Lung (tissue), 12 donors: Measurements from ENCODE around the gene COA1. TPM values are rescaled to one million over a fixed set of nuclear protein-coding genes. Genes with fewer than 3 reads are reported as not detected.
A peak's percentile ranks its signal among the peaks of the same experiment; 100 is the strongest.

Experiments used
- ATAC-seq: fragments of 200-7000 bp; cut with Tn5 transposase; one replicate; pipeline ENCODE4 v1.9.1; 2020; ENCODE audit warnings: moderate number of reproducible peaks; ENCODE audit not compliant: insufficient read depth, low FRiP score
- DNase-seq, 3 donors: peaks; one replicate each; pipeline ENCODE4 v3.0.0-alpha.2; 2013 to 2017
- H3K27ac ChIP-seq, 2 donors: one replicate each; pipeline ENCODE4 v1.5.1; 2013; ENCODE audit warnings: mild to moderate bottlenecking in 2 of 2, moderate library complexity in 2 of 2, control low read depth in 1 of 2, inconsistent platforms in 1 of 2, low read depth in 1 of 2, low read length in 1 of 2
- H3K27me3 ChIP-seq, 3 donors: one replicate each; pipeline ENCODE4 v1.5.1; 2013; ENCODE audit warnings: low read length in 2 of 3; ENCODE audit not compliant: control insufficient read depth in 3 of 3, insufficient read depth in 3 of 3
- H3K36me3 ChIP-seq, 4 donors: one replicate each; pipeline ENCODE4 v1.5.1; 2013; ENCODE audit warnings: low read length in 4 of 4, mild to moderate bottlenecking in 1 of 4, moderate library complexity in 1 of 4; ENCODE audit not compliant: control insufficient read depth in 4 of 4, insufficient read depth in 4 of 4
- H3K4me1 ChIP-seq, 5 donors: one replicate each; pipeline ENCODE4 v1.5.1; 2013; ENCODE audit warnings: low read length in 5 of 5, mild to moderate bottlenecking in 2 of 5, moderate library complexity in 1 of 5; ENCODE audit not compliant: control insufficient read depth in 5 of 5, insufficient read depth in 5 of 5
- H3K4me3 ChIP-seq: one replicate; pipeline ENCODE4 v1.5.1; 2013; ENCODE audit warnings: mild to moderate bottlenecking, control low read depth, moderate library complexity
- H3K9ac ChIP-seq, 2 donors: one replicate each; pipeline ENCODE4 v1.5.1; 2013; ENCODE audit warnings: low read length in 2 of 2, control low read depth in 1 of 2; ENCODE audit not compliant: insufficient read depth in 1 of 2
- H3K9me3 ChIP-seq, 4 donors: one replicate each; pipeline ENCODE4 v1.5.1; 2013; ENCODE audit warnings: low read length in 3 of 4, mild to moderate bottlenecking in 1 of 4, moderate library complexity in 1 of 4; ENCODE audit not compliant: control insufficient read depth in 4 of 4, insufficient read depth in 3 of 4
- WGBS, 2 donors: extraction: QIAGEN DNeasy Blood & Tissue Kit; methylation state at CpG; one replicate each; pipeline ENCODE4 v1.1.7; 2013; 5-methylcytosine and 5-hydroxymethylcytosine counted together
- polyA plus RNA-seq, 2 donors: library from polyadenylated mRNA; stranded (reverse); fragments of 200-250 nt; gene quantifications; one replicate each; pipeline ENCODE4 v1.2.1, GENCODE V29; 2013
- total RNA-seq, 2 donors: library from RNA; depleted of rRNA in 1 of 2; stranded (reverse); fragments of >200 nt in 1 of 2; gene quantifications; one replicate each; pipeline ENCODE4 v1.2.1, GENCODE V29; 2014 to 2021
- TF ChIP-seq, protein P1 (sequence below): IDR thresholded peaks from 2 replicates; pipeline ENCODE4 v1.5.1; 2012; ENCODE audit warnings: mild to moderate bottlenecking; ENCODE audit errors: control extremely low read depth, extremely low read depth
- donor health status: control.
- donor health status: control.
- donor health status: Bipolar disorder and iron deficiency.
- donor health status: healthy.
- donor health status: DM: yes; HTN: yes; CAD: no.

The COA1 gene
- total and polyA plus RNA-seq, 4 donors = 35.0 to 92.1 (median 42.6) TPM

DNA sequence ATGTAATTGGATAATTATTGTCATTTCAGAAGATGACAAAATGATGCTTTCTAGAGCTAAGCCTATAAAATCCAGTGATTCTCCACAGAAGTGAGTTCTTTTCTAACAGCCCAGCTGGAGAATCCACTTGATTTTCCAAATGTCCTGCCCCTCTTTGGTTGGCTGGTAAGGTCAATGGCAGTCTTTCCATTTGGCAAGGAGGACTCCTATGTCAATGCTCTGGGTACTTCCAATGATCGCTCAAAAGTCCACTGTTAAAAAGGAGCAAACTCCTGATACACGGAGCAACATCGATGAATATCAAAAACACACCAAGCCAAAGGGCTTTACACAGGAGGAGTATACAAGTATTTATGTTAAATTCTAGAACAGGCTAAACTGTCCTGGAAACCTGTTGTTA, 88.6 kb downstream of the COA1 start:
- TF ChIP-seq, protein P1, sequence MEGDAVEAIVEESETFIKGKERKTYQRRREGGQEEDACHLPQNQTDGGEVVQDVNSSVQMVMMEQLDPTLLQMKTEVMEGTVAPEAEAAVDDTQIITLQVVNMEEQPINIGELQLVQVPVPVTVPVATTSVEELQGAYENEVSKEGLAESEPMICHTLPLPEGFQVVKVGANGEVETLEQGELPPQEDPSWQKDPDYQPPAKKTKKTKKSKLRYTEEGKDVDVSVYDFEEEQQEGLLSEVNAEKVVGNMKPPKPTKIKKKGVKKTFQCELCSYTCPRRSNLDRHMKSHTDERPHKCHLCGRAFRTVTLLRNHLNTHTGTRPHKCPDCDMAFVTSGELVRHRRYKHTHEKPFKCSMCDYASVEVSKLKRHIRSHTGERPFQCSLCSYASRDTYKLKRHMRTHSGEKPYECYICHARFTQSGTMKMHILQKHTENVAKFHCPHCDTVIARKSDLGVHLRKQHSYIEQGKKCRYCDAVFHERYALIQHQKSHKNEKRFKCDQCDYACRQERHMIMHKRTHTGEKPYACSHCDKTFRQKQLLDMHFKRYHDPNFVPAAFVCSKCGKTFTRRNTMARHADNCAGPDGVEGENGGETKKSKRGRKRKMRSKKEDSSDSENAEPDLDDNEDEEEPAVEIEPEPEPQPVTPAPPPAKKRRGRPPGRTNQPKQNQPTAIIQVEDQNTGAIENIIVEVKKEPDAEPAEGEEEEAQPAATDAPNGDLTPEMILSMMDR = no peak

DNA sequence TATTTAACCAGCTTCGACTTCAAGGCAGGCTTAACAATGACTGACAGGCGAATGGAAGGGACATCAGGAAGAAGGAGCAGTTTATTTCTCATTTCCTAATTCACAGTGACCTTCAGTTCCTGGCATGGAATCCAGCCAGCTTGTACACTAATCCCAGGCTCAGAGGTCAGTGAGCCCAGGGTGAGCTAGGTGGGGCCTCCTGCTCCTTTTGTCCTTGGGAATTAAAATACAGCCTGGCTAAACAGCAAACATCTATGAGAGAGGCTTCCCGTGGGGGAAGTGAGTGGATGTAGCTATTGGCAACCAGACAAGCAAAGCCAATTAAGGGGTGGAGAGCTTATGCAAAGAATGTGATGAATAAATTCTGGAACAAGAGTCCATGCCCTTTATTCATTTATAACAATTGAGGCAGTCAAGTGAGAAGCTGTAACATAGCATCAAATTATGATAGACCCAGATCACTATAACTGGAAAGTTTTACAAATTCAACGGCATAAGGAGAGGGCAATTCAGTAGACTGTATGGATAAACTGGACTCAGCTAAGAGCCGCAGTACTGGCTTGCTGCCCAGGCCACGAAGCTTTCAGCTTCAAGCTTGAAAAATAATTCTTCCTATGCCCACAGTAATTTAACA, 89.3 kb downstream of the COA1 start:
- no peak overlapping the region for H3K4me3 ChIP-seq
- DNase-seq (peak; percentile 72 to 89 (median 88)), ATAC-seq (peak; percentile 31)
- no peaks in the 10 kb centered on the region for H3K9me3 ChIP-seq
- H3K36me3 ChIP-seq = peaks cover 14 to 40% (median 28%) of the 10 kb centered on the region in 4 donors
- WGBS, 2 donors = 39 to 61% methylated on average over 6 of the region's 6 CpGs
- TF ChIP-seq, protein P1 = no peak
- H3K4me1 ChIP-seq = peaks cover 12 to 20% (median 14%) of the 10 kb centered on the region in 5 donors
- H3K27me3 ChIP-seq = no peaks in the 10 kb centered on the region
- peak overlapping the region in 1 of 2 donors; percentile 64 for H3K9ac ChIP-seq
- peak overlapping the region; percentile 65 to 84 for H3K27ac ChIP-seq

More for the DNA sequence above, 88.6 kb downstream of the COA1 start:
- H3K9ac ChIP-seq = peak overlapping the region in 1 of 2 donors; percentile 64
- ATAC-seq = no peak
- 96 to 99% methylated on average over 3 of the region's 3 CpGs for WGBS, 2 donors
- H3K4me3 ChIP-seq = no peak overlapping the region
- H3K27me3 ChIP-seq = no peaks in the 10 kb centered on the region
- peaks cover 12 to 20% (median 15%) of the 10 kb centered on the region in 5 donors for H3K4me1 ChIP-seq
- DNase-seq = no peak
- H3K36me3 ChIP-seq = peaks cover 14 to 38% (median 27%) of the 10 kb centered on the region in 4 donors
- no peaks in the 10 kb centered on the region for H3K9me3 ChIP-seq
- H3K27ac ChIP-seq = peak overlapping the region; percentile 65 to 84

DNA sequence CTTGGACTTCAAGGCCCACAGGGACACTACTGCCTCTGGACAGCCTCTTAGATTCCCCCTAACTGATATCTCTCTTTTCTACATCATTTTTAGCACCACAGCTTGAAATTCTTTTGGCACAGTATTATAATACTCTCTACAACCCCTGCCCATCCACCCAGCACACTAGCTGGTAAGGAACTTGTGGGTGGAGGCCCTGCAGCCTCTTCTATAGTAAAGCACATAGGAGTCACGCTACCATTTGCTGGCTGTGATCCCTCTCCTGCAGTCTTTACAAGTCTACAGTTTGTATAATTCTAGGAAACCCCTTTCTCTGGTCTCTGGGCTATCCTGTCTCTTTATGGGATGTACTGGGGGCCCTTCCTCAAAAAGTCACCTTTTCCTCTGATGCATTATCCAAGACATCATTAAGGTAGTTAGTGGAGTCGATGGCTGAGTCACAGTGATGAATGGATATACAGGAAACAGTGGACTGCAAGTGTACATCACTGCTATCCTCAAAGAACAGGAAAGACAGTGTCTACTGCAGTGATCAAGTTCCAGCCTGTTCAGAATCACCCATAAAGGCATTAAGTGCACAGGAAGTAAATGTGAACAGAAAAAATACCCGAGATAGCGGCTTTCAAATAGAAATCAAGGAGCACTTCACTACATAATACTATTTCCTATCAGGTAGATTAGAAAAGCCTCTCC, 92.1 kb downstream of the COA1 start:
- WGBS, 2 donors = 52 to 67% methylated on average over 4 of the region's 4 CpGs
- Histone ChIP-seq H3K27ac (no peak overlapping the region), H3K4me3 (no peak overlapping the region), H3K4me1 (peaks cover 12 to 20% (median 14%) of the 10 kb centered on the region in 5 donors), H3K9me3 (no peaks in the 10 kb centered on the region), H3K9ac (no peak overlapping the region), H3K36me3 (peaks cover 18 to 36% (median 29%) of the 10 kb centered on the region in 4 donors), H3K27me3 (no peaks in the 10 kb centered on the region)
- TF ChIP-seq, protein P1 = no peak
- ATAC-seq = no peak
- DNase-seq = no peak
